GM11168 (cell line): ENCODE data around the gene ATP9B.
"Not testable (repeated sequence)": the region's sequence is repeated elsewhere in the genome, so short reads cannot be mapped to it uniquely, and the experiment has no call there.

Experiments
- in situ Hi-C: fragments of 300-500 bp; cut with MboI; formaldehyde crosslinking; loops from one replicate; pipeline ENCODE4 v1.12.0; 2022; ENCODE audit warnings: low sequenced_read_pairs; ENCODE audit not compliant: unreplicated experiment

Gene ATP9B

GRCh38 chr18:79320216-79320850 is 251.1 kb downstream of the ATP9B start:
- in situ Hi-C loops, result no loop called here

GRCh38 chr18:79321625-79322405 is 252.6 kb downstream of the ATP9B start:
- in situ Hi-C loops, result no loop called here

- in situ Hi-C loops, result no loop called here
These were observed 253.2 kb downstream of the ATP9B start for GRCh38 chr18:79322441-79322840.

GRCh38 chr18:79323471-79323870 is 254.3 kb downstream of the ATP9B start:
- in situ Hi-C loops, result no loop called here

GRCh38 chr18:79326413-79327198 is 257.4 kb downstream of the ATP9B start:
- in situ Hi-C loops, result no loop called here

GRCh38 chr18:79327199-79327721 is 258.1 kb downstream of the ATP9B start:
- in situ Hi-C loops, result no loop called here

GRCh38 chr18:79327915-79328314 is 258.7 kb downstream of the ATP9B start:
- in situ Hi-C loops, result not testable (repeated sequence)

- in situ Hi-C loops, result no loop called here
These were observed 259.7 kb downstream of the ATP9B start for GRCh38 chr18:79328887-79329286.

GRCh38 chr18:79329786-79330185 is 260.6 kb downstream of the ATP9B start:
- in situ Hi-C loops, result no loop called here

GRCh38 chr18:79332646-79333045 is 263.5 kb downstream of the ATP9B start:
- in situ Hi-C loops, result no loop called here

GRCh38 chr18:79333046-79333445 is 263.9 kb downstream of the ATP9B start:
- in situ Hi-C loops, result no loop called here

GRCh38 chr18:79334496-79335233 is 265.5 kb downstream of the ATP9B start:
- in situ Hi-C loops, result no loop called here

GRCh38 chr18:79335833-79336360 is 266.7 kb downstream of the ATP9B start:
- in situ Hi-C loops, result no loop called here

GRCh38 chr18:79336556-79337142 is 267.5 kb downstream of the ATP9B start:
- in situ Hi-C loops, result no loop called here

GRCh38 chr18:79337184-79337583 is 268.0 kb downstream of the ATP9B start:
- in situ Hi-C loops, result no loop called here

- in situ Hi-C loops, result no loop called here
These were observed 268.4 kb downstream of the ATP9B start for GRCh38 chr18:79337620-79338019.

- in situ Hi-C loops, result no loop called here
These were observed 270.1 kb downstream of the ATP9B start for GRCh38 chr18:79339094-79339908.

GRCh38 chr18:79343567-79344207 is 274.5 kb downstream of the ATP9B start:
- in situ Hi-C loops, result no loop called here
